NCI-H2171 (cell line): ENCODE measurements around the gene COL23A1.

ENCODE experiments used
- DNase-seq: peaks from one replicate; lab custom pipeline; 2025; lab: John Stamatoyannopoulos, UW

Gene COL23A1

DNA sequence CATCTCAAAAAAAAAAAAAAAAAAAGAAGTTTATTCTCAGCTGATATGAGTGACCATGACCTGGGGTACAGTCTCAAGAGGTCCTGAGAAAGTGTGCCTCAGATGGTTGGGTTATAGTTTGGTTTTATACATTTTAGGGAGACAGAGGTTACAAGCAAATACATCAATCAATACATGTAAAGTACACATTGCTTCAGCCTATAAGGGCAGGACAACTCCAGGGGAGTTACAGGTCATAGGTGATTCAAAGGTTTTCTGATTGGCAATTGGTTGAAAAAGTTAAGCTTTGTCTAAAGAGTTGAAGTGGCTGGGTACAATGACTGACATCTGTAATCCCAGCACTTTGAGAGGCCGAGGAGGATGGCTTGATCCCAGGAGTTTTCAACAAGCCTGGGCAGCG is 400.8 kb downstream of the COL23A1 start:
- DNase-seq = no peak
